ENCODE results near the gene NELL1.

Gene NELL1

GRCh38 chr11:20949585-20949984 is 280.2 kb downstream of the NELL1 start:
- H3K27ac ChIP-seq, result no peak overlapping the region
- in situ Hi-C loops (cut with HindIII; ENCODE audit: low pct_ligation_motif_present, low sequenced_read_pairs), result no loop called here
- no peak for DNase-seq
- H3K4me3 ChIP-seq (ENCODE audit: low read depth, low read length), result no peak overlapping the region
- no peaks in the 10 kb centered on the region for H3K27me3 ChIP-seq (replicated peaks)
- no peak for TF ChIP-seq CTCF (IDR thresholded peaks at IDR 0.05; ENCODE audit: low read depth, low read length, missing control alignments)
- no peaks in the 10 kb centered on the region for H3K36me3 ChIP-seq (replicated peaks)

GRCh38 chr11:20962581-20962980 is 293.2 kb downstream of the NELL1 start:
- Histone ChIP-seq H3K4me3 (ENCODE audit: low read depth, low read length) (no peak overlapping the region), H3K36me3 (replicated peaks) (no peaks in the 10 kb centered on the region), H3K27me3 (replicated peaks) (no peaks in the 10 kb centered on the region), H3K27ac (no peak overlapping the region)
- no peak for TF ChIP-seq CTCF (IDR thresholded peaks at IDR 0.05; ENCODE audit: low read depth, low read length, missing control alignments)
- in situ Hi-C loops (cut with HindIII; ENCODE audit: low pct_ligation_motif_present, low sequenced_read_pairs), result no loop called here
- no peak for DNase-seq

- in situ Hi-C loops (cut with HindIII; ENCODE audit: low pct_ligation_motif_present, low sequenced_read_pairs), result no loop called here
- no peak for DNase-seq
- Histone ChIP-seq H3K27me3 (replicated peaks) (no peaks in the 10 kb centered on the region), H3K36me3 (replicated peaks) (no peaks in the 10 kb centered on the region), H3K4me3 (ENCODE audit: low read depth, low read length) (no peak overlapping the region), H3K27ac (no peak overlapping the region)
- no peak for TF ChIP-seq CTCF (IDR thresholded peaks at IDR 0.05; ENCODE audit: low read depth, low read length, missing control alignments)
Observed at GRCh38 chr11:20963596-20963995, 294.2 kb downstream of the NELL1 start.

- H3K4me3 ChIP-seq (ENCODE audit: low read depth, low read length), result no peak overlapping the region
- DNase-seq, result no peak
- TF ChIP-seq CTCF (IDR thresholded peaks at IDR 0.05; ENCODE audit: low read depth, low read length, missing control alignments), result no peak
- no peaks in the 10 kb centered on the region for H3K36me3 ChIP-seq (replicated peaks)
- in situ Hi-C loops (cut with HindIII; ENCODE audit: low pct_ligation_motif_present, low sequenced_read_pairs), result no loop called here
- no peak overlapping the region for H3K27ac ChIP-seq
- H3K27me3 ChIP-seq (replicated peaks), result no peaks in the 10 kb centered on the region
Observed at GRCh38 chr11:20964985-20965384, 295.6 kb downstream of the NELL1 start.

- no peak for TF ChIP-seq CTCF (IDR thresholded peaks at IDR 0.05; ENCODE audit: low read depth, low read length, missing control alignments)
- in situ Hi-C loops (cut with HindIII; ENCODE audit: low pct_ligation_motif_present, low sequenced_read_pairs), result no loop called here
- no peak for DNase-seq
Observed at GRCh38 chr11:20966489-20966888, 297.1 kb downstream of the NELL1 start.

GRCh38 chr11:20973940-20974559 is 304.7 kb downstream of the NELL1 start:
- no peak for TF ChIP-seq CTCF (IDR thresholded peaks at IDR 0.05; ENCODE audit: low read depth, low read length, missing control alignments)

More at GRCh38 chr11:20966489-20966888, 297.1 kb downstream of the NELL1 start:
- no peak overlapping the region for H3K27ac ChIP-seq
- H3K27me3 ChIP-seq (replicated peaks), result no peaks in the 10 kb centered on the region
- H3K36me3 ChIP-seq (replicated peaks), result no peaks in the 10 kb centered on the region
- no peak overlapping the region for H3K4me3 ChIP-seq (ENCODE audit: low read depth, low read length)

More at GRCh38 chr11:20973940-20974559, 304.7 kb downstream of the NELL1 start:
- DNase-seq, result no peak
- Histone ChIP-seq H3K4me3 (ENCODE audit: low read depth, low read length) (no peak overlapping the region), H3K27me3 (replicated peaks) (no peaks in the 10 kb centered on the region), H3K27ac (no peak overlapping the region), H3K36me3 (replicated peaks) (no peaks in the 10 kb centered on the region)
- in situ Hi-C loops (cut with HindIII; ENCODE audit: low pct_ligation_motif_present, low sequenced_read_pairs), result no loop called here

All from brain microvascular endothelial cell (primary cell).